GM23248 (cell line): Measurements from ENCODE around the gene WBP1L. TPM values are rescaled to one million over a fixed set of nuclear protein-coding genes. Genes with fewer than 3 reads are reported as not detected.

Experiments used
- DNase-seq: peaks from one replicate; pipeline ENCODE4 v3.0.0-alpha.2; 2015
- H2AFZ ChIP-seq: fragments of 200-600 bp; sonication (generic); 2 replicates; pipeline ENCODE4 v1.6.1; 2016; ENCODE audit warnings: antibody characterized with exemption
- H3F3A ChIP-seq: fragments of 200-600 bp; sonication (generic); 2 replicates; pipeline ENCODE4 v1.6.1; 2016; ENCODE audit warnings: mild to moderate bottlenecking, antibody characterized with exemption, mixed run types; ENCODE audit not compliant: insufficient read depth
- H3K27ac ChIP-seq: fragments of 200-600 bp; sonication (generic); 2 replicates; pipeline ENCODE4 v1.5.1; 2016; ENCODE audit warnings: mild to moderate bottlenecking
- H3K27me3 ChIP-seq: fragments of 200-600 bp; sonication (generic); replicated peaks from 2 replicates; pipeline ENCODE4 v1.6.1; 2016; ENCODE audit warnings: mild to moderate bottlenecking; ENCODE audit not compliant: insufficient read depth
- H3K36me3 ChIP-seq: fragments of 200-600 bp; sonication (generic); 2 replicates; pipeline ENCODE4 v1.6.1; 2016; ENCODE audit warnings: low read depth, mild to moderate bottlenecking
- H3K4me1 ChIP-seq: fragments of 200-600 bp; sonication (generic); 2 replicates; pipeline ENCODE4 v1.6.1; 2016; ENCODE audit warnings: mild to moderate bottlenecking; ENCODE audit not compliant: insufficient read depth
- H3K4me2 ChIP-seq: fragments of 200-600 bp; sonication (generic); one replicate; pipeline ENCODE4 v1.6.1; 2016; ENCODE audit warnings: mild to moderate bottlenecking; ENCODE audit not compliant: unreplicated experiment
- H3K4me3 ChIP-seq: fragments of 200-600 bp; sonication (generic); 2 replicates; pipeline ENCODE4 v1.5.1; 2016; ENCODE audit warnings: mild to moderate bottlenecking
- H3K79me2 ChIP-seq: fragments of 200-600 bp; sonication (generic); 2 replicates; pipeline ENCODE4 v1.6.1; 2016; ENCODE audit warnings: mild to moderate bottlenecking; ENCODE audit not compliant: insufficient read depth
- H3K9ac ChIP-seq: fragments of 200-600 bp; sonication (generic); 2 replicates; pipeline ENCODE4 v1.6.1; 2016; ENCODE audit warnings: mild to moderate bottlenecking
- H3K9me2 ChIP-seq: fragments of 200-600 bp; sonication (generic); 2 replicates; pipeline ENCODE4 v1.6.1; 2016; ENCODE audit warnings: mixed run types, mild to moderate bottlenecking, moderate library complexity; ENCODE audit not compliant: insufficient read depth
- H3K9me3 ChIP-seq: fragments of 200-600 bp; sonication (generic); one replicate; pipeline ENCODE4 v1.6.1; 2017; ENCODE audit warnings: low read depth
- H4K20me1 ChIP-seq: fragments of 200-600 bp; sonication (generic); 2 replicates; pipeline ENCODE4 v1.6.0; 2016; ENCODE audit not compliant: insufficient read depth
- EZH2 ChIP-seq: fragments of 200-600 bp; sonication (generic); IDR thresholded peaks from 2 replicates; pipeline ENCODE4 v1.6.1; 2018; ENCODE audit warnings: antibody characterized with exemption, mild to moderate bottlenecking; ENCODE audit not compliant: insufficient read depth, poor library complexity, severe bottlenecking
- EZH2phosphoT487 ChIP-seq: fragments of 200-600 bp; sonication (generic); IDR thresholded peaks from 2 replicates; pipeline ENCODE4 v1.6.1; 2018; ENCODE audit warnings: antibody characterized with exemption, moderate library complexity, mild to moderate bottlenecking, low read depth; ENCODE audit not compliant: insufficient read depth
- WGBS, 2 experiments: methylation state at CpG; one replicate each; pipeline ENCODE4 v1.1.6; 2015 to 2017; ENCODE audit warnings: low lambda C conversion rate in 2 of 2, low coverage in 1 of 2; ENCODE audit errors: missing lambda C conversion rate in 2 of 2; 5-methylcytosine and 5-hydroxymethylcytosine counted together
- in situ Hi-C: fragments of 300-500 bp; cut with MboI; formaldehyde crosslinking; loops from 2 replicates; pipeline ENCODE4 v1.15.0; 2020
- polyA plus RNA-seq: library from polyadenylated mRNA; unstranded; fragments of >200 nt; fragmentation: Nextera tagmentation; extraction: Ambion mirVana; gene quantifications from 2 replicates; pipeline ENCODE4 v1.2.1, GENCODE V29; 2016
- total RNA-seq: library from RNA; depleted of rRNA; stranded (reverse); fragments of >200 nt; shearing (Covaris generic); gene quantifications from 2 replicates; pipeline ENCODE4 v1.2.3, GENCODE V29; 2014

WBP1L gene
- total and polyA plus RNA-seq, 2 experiments from 2014 or later = 21.1 to 57.4 TPM

DNA sequence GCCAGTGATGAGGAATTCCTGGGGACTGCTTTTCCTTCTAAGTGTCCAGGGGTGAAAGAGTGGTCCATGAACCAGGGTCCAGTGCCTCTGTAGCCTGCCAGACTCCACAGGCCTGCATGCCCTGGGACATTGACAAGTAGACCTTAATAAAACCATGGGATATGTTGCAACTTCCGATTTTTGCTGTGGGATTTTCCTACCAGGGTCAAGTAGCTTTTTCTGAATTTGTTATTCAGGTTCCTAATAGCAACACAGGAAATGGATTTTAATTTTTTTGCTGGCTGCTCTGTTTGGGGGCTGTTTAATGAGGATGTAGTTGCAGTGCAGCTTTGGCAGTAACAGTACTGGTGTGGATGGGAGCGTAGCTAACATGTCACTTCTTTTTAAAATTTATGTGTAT is 42.1 kb downstream of the WBP1L start:
- Histone ChIP-seq H3K27me3 (no peaks in the 10 kb centered on the region), H3K4me1 (peaks cover 31% of the 10 kb centered on the region), H3K36me3 (no peaks in the 10 kb centered on the region), H3K9me3 (no peaks in the 10 kb centered on the region), H3K4me3 (no peak overlapping the region), H3F3A (peaks cover 30% of the 10 kb centered on the region), H2AFZ (no peak overlapping the region), H3K79me2 (peaks cover 78% of the 10 kb centered on the region), H4K20me1 (no peaks in the 10 kb centered on the region), H3K9me2 (no peaks in the 10 kb centered on the region), H3K27ac (no peak overlapping the region), H3K4me2 (no peak overlapping the region), H3K9ac (no peak overlapping the region)
- TF ChIP-seq EZH2phosphoT487 (no peak), EZH2 (no peak)
- WGBS, 2 experiments = 52 to 54% methylated on average over 2 of the region's 2 CpGs
- in situ Hi-C loops = no loop called here
- no peak for DNase-seq

DNA sequence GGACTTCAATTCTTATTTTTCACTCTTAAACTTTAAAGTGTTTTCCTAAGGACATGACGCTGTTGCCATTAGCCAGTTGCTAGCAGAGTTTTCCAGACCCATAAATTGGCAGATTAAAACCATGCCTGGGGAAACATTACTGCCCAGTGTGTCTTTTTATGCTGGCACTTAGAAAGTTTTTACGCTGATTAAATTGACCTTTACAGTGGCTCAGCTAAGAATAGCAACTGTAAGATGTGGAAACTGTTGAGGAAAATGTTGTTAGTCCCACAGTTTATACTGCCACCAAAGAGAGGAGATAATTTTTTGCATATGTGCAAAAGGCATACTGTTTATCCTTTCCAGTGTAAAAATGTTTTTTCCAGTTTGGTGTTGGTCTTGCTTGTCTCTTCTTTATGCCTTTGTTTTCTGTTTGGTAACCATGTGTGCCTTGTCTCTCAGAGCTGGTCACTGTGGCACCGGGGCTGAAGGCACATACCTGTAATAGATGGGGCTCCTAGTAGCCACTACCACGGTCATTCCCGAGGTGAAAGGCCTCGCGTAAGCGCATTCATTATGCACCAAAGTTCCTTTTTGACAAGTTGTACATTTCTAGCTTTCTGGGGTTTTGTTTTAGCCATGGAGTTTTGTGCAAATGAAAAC is 48.1 kb downstream of the WBP1L start:
- 56 to 64% methylated on average over 8 of the region's 8 CpGs for WGBS, 2 experiments
- DNase-seq = peak; percentile 40
- no peaks in the 10 kb centered on the region; the same call in 1 of the 2 replicates for H4K20me1 ChIP-seq
- H3K4me3 ChIP-seq = no peak overlapping the region
- no peaks in the 10 kb centered on the region for H3F3A ChIP-seq
- no peaks in the 10 kb centered on the region for H3K36me3 ChIP-seq
- TF ChIP-seq EZH2 (no peak), EZH2phosphoT487 (no peak)
- H3K4me1 ChIP-seq = peaks cover 15% of the 10 kb centered on the region
- H3K27me3 ChIP-seq = no peaks in the 10 kb centered on the region
- in situ Hi-C loops = no loop called here
- H3K9me2 ChIP-seq = no peaks in the 10 kb centered on the region
- peaks cover 89% of the 10 kb centered on the region for H3K79me2 ChIP-seq
- peak overlapping the region; percentile 3; the same call in 1 of the 2 replicates for H3K9ac ChIP-seq
- peak overlapping the region; percentile 14; the same call in 1 of the 2 replicates for H3K27ac ChIP-seq
- H2AFZ ChIP-seq = no peak overlapping the region
- no peak overlapping the region for H3K4me2 ChIP-seq
- H3K9me3 ChIP-seq = no peaks in the 10 kb centered on the region

DNA sequence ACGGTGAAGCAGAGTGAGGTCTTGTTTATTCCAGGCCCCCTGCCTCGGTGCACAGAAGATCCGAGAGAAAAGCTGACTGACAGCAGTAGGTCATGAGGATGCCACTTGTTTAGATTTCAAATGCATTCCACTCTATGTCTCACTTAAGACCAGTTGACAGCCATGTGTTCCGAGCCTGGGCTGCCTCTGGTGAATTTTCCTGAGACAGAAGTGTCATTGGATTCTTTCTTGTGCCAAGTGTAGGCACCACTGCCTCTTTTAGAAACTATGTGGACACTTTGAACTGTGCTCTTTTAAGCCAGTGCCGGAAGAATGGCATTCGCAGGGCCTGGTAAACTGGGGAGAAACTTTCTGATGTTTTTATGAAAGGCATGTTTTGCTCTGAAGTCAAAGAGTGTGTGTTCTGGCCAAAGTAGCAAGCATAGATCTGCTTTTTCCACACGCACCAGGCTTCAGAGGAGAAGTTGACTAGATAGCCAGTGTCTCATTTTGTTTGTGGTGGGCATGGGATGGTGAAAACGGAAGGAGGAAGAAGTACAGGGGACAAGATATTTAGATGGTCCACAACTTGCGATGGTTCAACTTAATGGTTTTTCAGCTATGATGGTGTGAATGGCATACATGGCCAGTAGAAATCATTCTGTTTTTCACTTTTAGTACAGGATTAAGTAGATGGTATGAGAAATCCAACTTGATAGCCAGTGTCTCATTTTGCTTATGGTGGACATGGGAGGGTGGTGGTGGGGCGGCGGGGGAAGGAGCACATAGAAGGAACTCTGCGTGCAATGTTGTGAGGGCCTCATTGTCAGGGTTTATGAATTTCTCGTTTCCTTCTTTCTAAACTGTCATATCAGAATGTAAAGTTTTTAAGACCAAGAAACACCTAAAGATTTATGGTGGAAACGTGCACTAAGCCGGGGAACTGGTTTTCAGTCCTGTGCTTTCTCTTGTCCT is 52.0 kb downstream of the WBP1L start:
- Histone ChIP-seq H3K9me3 (no peaks in the 10 kb centered on the region), H3K4me2 (no peak overlapping the region), H3F3A (no peaks in the 10 kb centered on the region), H3K9me2 (no peaks in the 10 kb centered on the region), H3K79me2 (peaks cover 64% of the 10 kb centered on the region), H3K4me1 (peaks cover 19% of the 10 kb centered on the region), H3K36me3 (peaks cover 6% of the 10 kb centered on the region; the same call in 1 of the 2 replicates), H3K4me3 (no peak overlapping the region), H3K27ac (peak overlapping the region; percentile 10; the same call in 1 of the 2 replicates), H4K20me1 (no peaks in the 10 kb centered on the region; the same call in 1 of the 2 replicates), H2AFZ (no peak overlapping the region), H3K9ac (no peak overlapping the region), H3K27me3 (no peaks in the 10 kb centered on the region)
- no peak for DNase-seq
- in situ Hi-C loops = no loop called here
- TF ChIP-seq EZH2phosphoT487 = no peak
- no peak for TF ChIP-seq EZH2
- 77 to 80% methylated on average over 15 of the region's 15 CpGs for WGBS, 2 experiments

DNA sequence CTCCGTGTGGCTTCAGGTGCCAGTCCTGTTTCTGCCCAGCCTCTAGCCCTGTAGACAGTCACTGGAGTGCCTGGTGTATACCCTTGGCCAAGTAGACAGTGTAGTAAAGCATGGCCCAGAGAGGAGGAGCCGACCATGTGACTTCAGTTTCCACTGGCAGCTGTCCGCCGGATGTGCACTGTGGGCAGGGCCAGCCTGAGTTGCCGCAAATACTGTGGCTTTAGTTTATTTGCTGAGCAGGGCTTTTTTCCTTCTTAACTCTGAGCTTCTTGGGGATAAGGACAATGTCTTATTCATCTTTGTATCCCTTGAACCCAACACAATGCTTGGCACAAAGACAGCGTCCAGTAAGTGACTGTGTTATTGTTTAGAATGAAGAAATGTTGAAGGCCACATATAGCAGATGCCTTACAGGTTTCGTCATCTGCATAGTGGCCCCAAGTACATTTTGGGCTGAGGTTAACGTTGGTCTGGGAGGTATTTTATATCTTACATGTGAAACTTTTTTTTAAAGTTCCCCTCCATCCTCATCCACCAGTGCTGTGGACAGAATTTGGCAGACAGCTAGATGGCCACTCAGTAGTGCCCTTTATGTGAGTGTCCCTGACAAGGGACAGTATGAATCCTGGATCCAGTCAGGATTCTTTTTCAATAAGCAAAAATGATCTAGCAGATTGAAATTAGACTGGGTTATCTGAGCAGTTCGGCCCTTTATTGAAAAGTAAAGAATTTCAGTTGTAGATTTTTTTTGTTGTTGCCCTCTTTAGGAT is 52.8 kb downstream of the WBP1L start:
- Histone ChIP-seq H3K4me2 (no peak overlapping the region), H3K4me1 (peaks cover 18% of the 10 kb centered on the region), H3F3A (no peaks in the 10 kb centered on the region), H3K36me3 (peaks cover 6% of the 10 kb centered on the region; the same call in 1 of the 2 replicates), H3K9me2 (no peaks in the 10 kb centered on the region), H2AFZ (no peak overlapping the region), H3K79me2 (peaks cover 56% of the 10 kb centered on the region), H3K9ac (0 out of 2 replicates have a peak overlapping the region, but pooled peaks have one; percentile 13), H3K9me3 (no peaks in the 10 kb centered on the region), H3K4me3 (no peak overlapping the region), H3K27me3 (no peaks in the 10 kb centered on the region), H3K27ac (peak overlapping the region; percentile 10; the same call in 1 of the 2 replicates), H4K20me1 (no peaks in the 10 kb centered on the region; the same call in 1 of the 2 replicates)
- in situ Hi-C loops = no loop called here
- peak; percentile 74 for DNase-seq
- WGBS, 2 experiments = 21 to 23% methylated on average over 9 of the region's 9 CpGs
- no peak for TF ChIP-seq EZH2
